ENCODE data around the gene EIF4EBP3. TPM values are rescaled to one million over a fixed set of nuclear protein-coding genes. Genes with fewer than 3 reads are reported as not detected.

Gene EIF4EBP3
- total RNA-seq, 1 donor from 2014 or later = 13.8 TPM

DNA sequence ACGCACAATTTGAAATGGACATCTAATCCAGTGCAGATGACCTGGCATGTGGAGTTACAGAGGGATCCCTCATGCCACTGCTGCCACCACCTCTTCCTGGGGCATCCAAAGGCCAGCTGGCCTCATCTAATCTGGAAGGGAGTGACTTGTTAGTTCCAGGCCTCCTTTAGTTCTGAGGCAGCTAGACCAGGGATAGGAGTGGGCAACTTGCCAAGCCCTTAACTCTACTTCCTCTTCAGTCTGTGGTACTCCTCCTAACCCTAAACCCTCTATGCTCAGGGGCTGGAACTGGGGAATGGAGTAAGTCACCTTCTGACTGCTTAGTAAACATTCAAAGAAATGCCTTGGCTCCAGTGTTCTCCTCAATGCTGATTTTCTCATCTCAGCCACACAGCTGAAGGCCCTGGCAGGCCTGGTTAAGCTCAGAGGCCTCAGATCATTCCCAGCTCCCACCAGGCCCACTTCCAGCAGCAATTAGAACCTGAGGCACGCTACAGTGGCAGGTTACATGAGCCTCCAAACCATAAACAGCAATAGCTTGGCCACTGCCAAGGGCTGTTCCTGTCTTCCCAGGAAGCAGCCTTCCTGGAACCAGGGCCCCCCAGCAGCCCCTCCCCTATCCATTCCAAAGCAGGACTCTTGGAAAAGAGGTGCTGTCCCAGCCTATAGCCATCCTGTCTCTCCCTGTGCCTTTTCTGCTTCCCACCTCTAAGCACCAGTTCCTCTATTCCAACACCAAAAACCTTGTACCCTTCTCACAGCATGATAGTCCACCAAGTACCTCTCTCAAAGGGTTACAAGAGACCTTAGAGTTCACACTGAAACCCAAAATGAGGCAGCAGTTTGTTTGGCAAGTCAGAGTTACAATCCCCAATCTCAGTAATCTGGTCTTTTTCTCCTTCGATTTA lies 2.0 kb downstream of the EIF4EBP3 start:
- no peaks in the 10 kb centered on the region for H3K27me3 Mint-ChIP-seq
- no peak for DNase-seq
- peaks cover 48% of the 10 kb centered on the region for H3K36me3 Mint-ChIP-seq (ENCODE audit: low read depth)
- peak overlapping the region; percentile 70 for H3K27ac Mint-ChIP-seq
- peaks cover 43% of the 10 kb centered on the region for H3K4me1 Mint-ChIP-seq
- H3K9me3 Mint-ChIP-seq = no peaks in the 10 kb centered on the region
- H3K4me3 Mint-ChIP-seq = peak overlapping the region; percentile 58
- intact Hi-C loops (cut with micrococcal nuclease) = loop anchor here (5.0 to 10.0 kb wide), 2 partner anchors 163 to 375 kb away; partner anchors contain the start of gene CYSTM1

DNA sequence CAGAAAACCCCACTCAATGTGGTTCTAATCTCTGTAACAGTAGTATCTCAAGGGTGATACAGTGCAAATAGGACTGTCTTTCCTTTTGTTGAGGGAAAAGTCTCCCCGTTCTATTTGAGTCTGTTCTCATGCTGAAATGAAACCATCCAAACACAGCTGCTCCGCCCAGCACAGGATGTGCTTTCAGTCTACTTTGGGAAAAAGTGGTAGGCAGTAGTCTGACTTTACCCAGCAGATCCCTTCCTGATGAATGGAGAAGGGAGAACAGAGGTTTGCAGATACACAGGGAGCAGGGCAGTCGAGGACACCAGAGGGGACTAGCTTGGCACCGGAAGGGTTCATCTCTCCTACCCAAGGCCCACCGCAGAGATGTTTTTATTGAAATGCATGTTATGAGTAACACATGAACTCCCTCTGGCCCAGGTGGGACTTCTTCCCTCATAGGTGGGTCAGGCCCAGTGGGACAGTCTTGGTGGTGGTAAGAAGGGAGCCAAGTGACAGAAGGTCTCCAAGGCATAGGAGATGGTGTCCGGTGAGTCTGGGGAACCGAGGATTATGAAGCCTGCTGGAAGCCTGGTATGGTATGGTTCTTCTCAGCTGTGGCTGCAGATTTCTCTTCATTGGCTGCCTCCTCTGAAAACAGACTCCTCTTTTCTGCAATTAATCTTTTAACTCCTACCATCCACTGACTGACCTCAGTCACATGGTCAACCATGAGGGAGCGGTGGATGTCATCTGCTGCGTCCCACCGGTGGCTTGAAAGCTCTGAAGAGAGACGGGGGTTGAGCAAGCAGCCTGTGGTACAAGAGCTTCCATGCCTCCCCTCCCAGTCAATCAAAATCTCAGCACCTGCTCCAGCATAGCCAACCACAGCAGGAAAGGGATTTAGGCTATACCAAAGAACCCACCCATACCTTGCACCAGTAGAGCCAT lies 3.0 kb downstream of the EIF4EBP3 start:
- H3K36me3 Mint-ChIP-seq (ENCODE audit: low read depth) = peaks cover 45% of the 10 kb centered on the region
- intact Hi-C loops (cut with micrococcal nuclease) = loop anchor here (5.0 to 10.0 kb wide), 2 partner anchors 162 to 376 kb away; partner anchors contain the start of gene CYSTM1
- H3K4me1 Mint-ChIP-seq = peaks cover 50% of the 10 kb centered on the region

DNA sequence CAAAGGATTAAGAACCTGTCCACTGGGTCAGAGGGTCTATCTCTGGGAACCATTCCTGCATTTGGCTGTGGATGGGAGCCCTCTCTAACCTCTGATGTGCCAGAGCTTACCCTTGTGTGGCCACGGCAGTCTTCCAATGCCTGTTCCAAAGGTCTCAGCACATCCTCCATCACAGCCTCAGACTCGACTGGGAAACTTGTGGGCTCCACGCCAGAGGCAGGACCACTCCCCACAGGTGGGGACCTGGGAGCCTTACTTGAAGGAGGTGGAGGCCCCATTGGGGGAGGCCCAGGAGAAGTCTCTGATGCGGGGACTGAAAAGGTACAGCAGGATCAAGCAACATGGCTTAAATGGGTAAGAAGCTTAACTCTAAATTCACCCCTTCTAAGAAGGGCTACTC lies 4.4 kb downstream of the EIF4EBP3 start:
- Mint-ChIP-seq H3K9me3 (no peaks in the 10 kb centered on the region), H3K4me3 (no peak overlapping the region), H3K27me3 (no peaks in the 10 kb centered on the region), H3K4me1 (peaks cover 59% of the 10 kb centered on the region), H3K27ac (no peak overlapping the region), H3K36me3 (ENCODE audit: low read depth) (peaks cover 50% of the 10 kb centered on the region)
- intact Hi-C loops (cut with micrococcal nuclease) = loop anchor here (5.0 to 10.0 kb wide), 2 partner anchors 160 to 377 kb away; partner anchors contain the start of gene CYSTM1
- no peak for DNase-seq

More for the DNA sequence above, 3.0 kb downstream of the EIF4EBP3 start:
- DNase-seq = peak; percentile 56
- Mint-ChIP-seq H3K4me3 (no peak overlapping the region), H3K27me3 (no peaks in the 10 kb centered on the region), H3K9me3 (no peaks in the 10 kb centered on the region), H3K27ac (peak overlapping the region; percentile 64)

DNA sequence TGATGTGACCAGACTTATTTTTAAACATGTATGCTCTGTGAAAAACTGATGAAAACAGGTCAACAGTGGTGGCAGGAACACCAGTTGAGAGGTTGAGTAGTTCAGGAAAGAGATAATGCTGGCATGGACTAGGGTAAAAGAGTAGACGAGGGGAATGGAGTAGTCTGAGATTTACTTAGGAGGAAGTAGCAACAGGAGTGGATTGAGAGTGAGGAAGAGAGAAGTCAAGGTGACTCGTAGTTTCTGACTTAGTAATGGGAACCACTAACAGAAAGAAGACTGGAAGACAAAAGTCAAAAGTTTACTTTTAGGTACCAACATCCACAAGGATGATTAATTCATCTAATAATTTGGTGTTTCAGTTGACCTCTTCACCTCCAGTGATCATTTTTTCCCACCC lies 6.2 kb downstream of the EIF4EBP3 start:
- Mint-ChIP-seq H3K27ac (peak overlapping the region; percentile 83), H3K4me1 (peaks cover 59% of the 10 kb centered on the region), H3K27me3 (no peaks in the 10 kb centered on the region), H3K9me3 (no peaks in the 10 kb centered on the region), H3K36me3 (ENCODE audit: low read depth) (peaks cover 56% of the 10 kb centered on the region), H3K4me3 (peak overlapping the region; percentile 84)
- DNase-seq = no peak
- intact Hi-C loops (cut with micrococcal nuclease) = loop anchor here (1.0 to 10.0 kb wide), 3 partner anchors 11 to 379 kb away; partner anchors contain the start of genes APBB3, CYSTM1 and SLC35A4

DNA sequence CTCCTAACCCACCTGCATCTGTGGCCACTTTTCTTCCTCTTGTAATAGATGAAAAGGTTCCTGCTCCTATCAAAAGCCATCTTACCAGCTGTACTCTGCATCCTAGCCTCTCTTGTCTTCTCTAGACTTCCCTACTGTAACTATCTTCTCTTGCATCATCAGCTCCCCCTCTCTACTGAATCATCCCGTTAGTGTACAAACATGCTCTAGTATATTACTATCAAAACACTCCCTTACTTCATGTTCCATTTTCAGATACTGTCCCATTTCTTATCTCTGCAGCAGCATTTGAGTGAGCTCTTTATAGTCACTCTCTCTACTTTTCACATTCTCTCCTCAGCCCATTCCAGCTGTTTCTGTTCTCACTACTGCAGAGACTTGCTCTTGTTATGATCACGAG lies 7.0 kb downstream of the EIF4EBP3 start:
- Mint-ChIP-seq H3K27me3 (no peaks in the 10 kb centered on the region), H3K4me1 (peaks cover 58% of the 10 kb centered on the region), H3K27ac (peak overlapping the region; percentile 83), H3K4me3 (peak overlapping the region; percentile 84), H3K9me3 (no peaks in the 10 kb centered on the region), H3K36me3 (ENCODE audit: low read depth) (peaks cover 48% of the 10 kb centered on the region)
- DNase-seq = no peak
- intact Hi-C loops (cut with micrococcal nuclease) = loop anchor here (1.0 to 10.0 kb wide), 3 partner anchors 10 to 380 kb away; partner anchors contain the start of genes APBB3, CYSTM1 and SLC35A4

DNA sequence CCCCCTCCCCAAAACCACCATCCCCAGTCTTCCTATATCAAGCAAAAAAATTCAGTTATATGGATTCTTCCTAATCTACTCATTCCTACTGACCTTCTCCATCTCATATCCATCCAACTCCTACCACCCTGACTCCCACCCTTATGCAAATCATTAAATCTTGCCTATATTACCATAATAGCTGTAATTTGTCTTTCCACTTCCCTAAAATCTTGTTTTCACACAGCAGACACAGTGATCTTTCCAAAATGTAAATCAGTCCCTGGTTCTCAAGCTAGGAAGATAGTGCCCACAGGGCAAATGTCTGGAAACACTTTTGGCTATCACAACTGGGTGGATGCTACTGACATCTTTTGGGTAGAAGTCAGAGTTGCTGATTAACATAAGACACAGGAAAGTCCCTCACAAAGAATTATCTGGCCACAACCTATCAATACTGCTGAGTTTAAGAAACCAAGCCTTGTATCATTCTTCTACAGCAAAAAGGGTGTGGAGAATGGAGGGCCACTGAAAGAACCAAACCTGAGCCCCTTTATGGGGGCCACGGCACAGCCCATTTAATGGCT lies 8.4 kb downstream of the EIF4EBP3 start:
- peaks cover 51% of the 10 kb centered on the region for H3K4me1 Mint-ChIP-seq
- intact Hi-C loops (cut with micrococcal nuclease) = loop anchor here (2.0 to 10.0 kb wide), 4 partner anchors 155 to 444 kb away; partner anchors contain the start of genes ANKHD1, CYSTM1 and PURA

DNA sequence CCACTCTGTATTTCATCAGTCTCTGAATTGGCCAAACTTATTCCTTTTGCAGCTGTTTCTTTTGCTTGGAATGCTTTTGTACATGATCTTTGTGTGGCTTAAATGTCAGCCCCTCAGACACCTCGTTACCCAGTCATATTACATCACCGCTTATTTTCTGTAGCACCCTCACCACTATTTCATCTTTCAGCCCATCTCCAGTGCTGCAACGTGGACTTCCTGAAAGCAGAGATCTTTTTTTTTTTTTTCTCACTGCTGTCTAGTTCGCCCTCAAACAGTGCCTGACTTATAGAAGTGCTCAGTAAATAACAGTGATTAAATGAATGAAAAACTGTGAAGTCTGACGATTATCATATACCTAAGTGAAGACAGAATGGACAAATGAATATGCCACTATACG lies 9.0 kb downstream of the EIF4EBP3 start:
- no peaks in the 10 kb centered on the region for H3K9me3 Mint-ChIP-seq
- peaks cover 40% of the 10 kb centered on the region for H3K36me3 Mint-ChIP-seq (ENCODE audit: low read depth)
- H3K27me3 Mint-ChIP-seq = no peaks in the 10 kb centered on the region
- DNase-seq = peak; percentile 65
- H3K4me1 Mint-ChIP-seq = peaks cover 48% of the 10 kb centered on the region
- H3K4me3 Mint-ChIP-seq = peak overlapping the region; percentile 84
- intact Hi-C loops (cut with micrococcal nuclease) = loop anchor here (2.0 to 10.0 kb wide), 4 partner anchors 156 to 444 kb away; partner anchors contain the start of genes ANKHD1, CYSTM1 and PURA
- peak overlapping the region; percentile 82 for H3K27ac Mint-ChIP-seq

More for the DNA sequence above, 8.4 kb downstream of the EIF4EBP3 start:
- Mint-ChIP-seq H3K36me3 (ENCODE audit: low read depth) (peaks cover 41% of the 10 kb centered on the region), H3K9me3 (no peaks in the 10 kb centered on the region), H3K27me3 (no peaks in the 10 kb centered on the region), H3K4me3 (peak overlapping the region; percentile 84), H3K27ac (peak overlapping the region; percentile 82)
- peak; percentile 60 for DNase-seq

DNA sequence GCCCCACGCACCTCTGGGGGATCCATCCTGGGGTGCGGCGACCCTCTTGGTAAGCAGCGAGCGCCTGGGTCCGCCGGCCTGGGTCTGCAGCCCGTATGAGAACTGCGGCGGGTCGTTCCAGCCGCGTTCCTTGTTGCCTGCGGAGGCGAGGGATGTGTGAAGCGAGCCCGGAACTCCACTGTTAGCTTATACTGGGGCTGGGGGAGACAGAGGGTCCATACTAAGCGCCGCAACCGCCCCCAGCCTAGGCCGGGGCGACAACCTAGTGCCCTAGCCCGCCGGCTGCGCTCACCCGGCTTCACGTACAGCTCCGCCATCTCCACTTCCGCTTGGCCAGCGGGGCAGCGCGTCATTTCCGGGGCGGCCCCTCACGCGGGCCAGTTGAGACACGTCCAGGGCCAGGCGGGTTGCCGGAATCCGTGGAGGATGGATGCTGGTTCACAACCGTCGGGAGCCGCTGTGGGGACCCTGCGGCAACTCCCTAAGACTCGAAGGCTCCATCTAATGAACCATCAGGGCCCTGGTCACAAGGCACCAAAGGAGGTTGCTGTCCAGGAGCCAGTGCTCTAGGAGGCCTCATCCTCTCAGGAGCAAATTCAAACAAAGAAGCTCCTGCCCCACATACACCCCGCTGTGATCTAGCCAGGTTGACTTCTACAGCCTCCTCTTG lies 9.8 kb downstream of the EIF4EBP3 start, which contains the start of gene SRA1:
SRA1 (minus strand) TSS at position 338 of the 670 bp plus-strand sequence; CDS start at position 317, 21 bp downstream.
- peak within 1 kb of the TSS; percentile 84 for H3K4me3 Mint-ChIP-seq
- H3K36me3 Mint-ChIP-seq (ENCODE audit: low read depth) = peaks cover 39% of the 10 kb centered on the region
- H3K27me3 Mint-ChIP-seq = no peaks in the 10 kb centered on the region
- H3K27ac Mint-ChIP-seq = peak within 1 kb of the TSS; percentile 82
- H3K4me1 Mint-ChIP-seq = peaks cover 47% of the 10 kb centered on the region
- intact Hi-C loops (cut with micrococcal nuclease) = loop anchor here (1.0 to 10.0 kb wide), 5 partner anchors 10 to 445 kb away; partner anchors contain the start of genes ANKHD1, CYSTM1, EIF4EBP3 and PURA
- DNase-seq = peak; percentile 98
- H3K9me3 Mint-ChIP-seq = no peaks in the 10 kb centered on the region

DNA sequence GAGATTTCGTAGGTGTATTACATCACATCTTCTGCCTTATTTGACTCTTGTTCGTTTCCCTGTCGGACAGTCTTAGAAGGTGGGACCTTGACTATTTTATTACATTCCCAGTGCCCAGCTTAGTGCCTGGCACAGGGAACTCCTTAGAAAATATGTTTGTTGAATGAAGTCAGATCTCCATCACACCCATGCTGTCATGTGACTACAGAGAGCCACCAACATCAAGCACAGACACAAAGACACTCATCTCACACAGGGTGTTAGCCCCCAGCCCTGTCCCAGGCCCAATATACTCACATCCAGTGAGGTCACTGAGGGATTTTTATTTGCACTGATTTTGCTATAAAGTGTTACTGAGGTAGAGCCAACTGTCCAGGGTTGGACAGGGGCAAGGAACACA lies 10.5 kb downstream of the EIF4EBP3 start:
- intact Hi-C loops (cut with micrococcal nuclease) = loop anchor here (1.0 to 10.0 kb wide), 5 partner anchors 11 to 446 kb away; partner anchors contain the start of genes ANKHD1, CYSTM1, EIF4EBP3 and PURA
- no peaks in the 10 kb centered on the region for H3K27me3 Mint-ChIP-seq
- peak overlapping the region; percentile 82 for H3K27ac Mint-ChIP-seq
- no peaks in the 10 kb centered on the region for H3K9me3 Mint-ChIP-seq
- H3K4me3 Mint-ChIP-seq = peak overlapping the region; percentile 84
- DNase-seq = peak; percentile 57
- peaks cover 48% of the 10 kb centered on the region for H3K4me1 Mint-ChIP-seq
- H3K36me3 Mint-ChIP-seq (ENCODE audit: low read depth) = peaks cover 37% of the 10 kb centered on the region

DNA sequence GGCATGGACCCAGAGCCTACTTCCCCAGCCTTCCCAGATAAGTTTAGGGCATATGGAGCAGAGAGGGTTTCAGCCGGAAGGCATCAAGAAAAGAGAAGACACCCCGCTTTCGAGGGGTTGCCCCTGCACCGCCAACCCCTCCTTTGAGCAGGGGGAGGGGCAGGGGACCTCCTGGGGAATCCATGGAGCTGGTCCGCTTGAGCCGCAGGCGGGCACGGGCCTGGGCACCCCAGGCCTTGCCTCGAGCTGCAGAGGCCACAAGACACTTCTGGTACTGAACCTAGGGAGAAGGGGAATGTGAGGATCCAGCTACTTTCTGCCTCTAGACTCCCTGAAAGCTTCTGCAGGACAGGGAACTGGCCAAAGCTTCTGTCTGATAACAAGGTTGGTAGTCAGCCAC lies 11.1 kb downstream of the EIF4EBP3 start:
- peaks cover 31% of the 10 kb centered on the region for H3K36me3 Mint-ChIP-seq (ENCODE audit: low read depth)
- H3K27me3 Mint-ChIP-seq = no peaks in the 10 kb centered on the region
- no peaks in the 10 kb centered on the region for H3K9me3 Mint-ChIP-seq
- DNase-seq = no peak
- no peak overlapping the region for H3K4me3 Mint-ChIP-seq
- H3K27ac Mint-ChIP-seq = no peak overlapping the region
- H3K4me1 Mint-ChIP-seq = peaks cover 48% of the 10 kb centered on the region
- intact Hi-C loops (cut with micrococcal nuclease) = loop anchor here (5.0 to 10.0 kb wide), 3 partner anchors 306 to 446 kb away; partner anchors contain the start of genes CYSTM1 and PURA

DNA sequence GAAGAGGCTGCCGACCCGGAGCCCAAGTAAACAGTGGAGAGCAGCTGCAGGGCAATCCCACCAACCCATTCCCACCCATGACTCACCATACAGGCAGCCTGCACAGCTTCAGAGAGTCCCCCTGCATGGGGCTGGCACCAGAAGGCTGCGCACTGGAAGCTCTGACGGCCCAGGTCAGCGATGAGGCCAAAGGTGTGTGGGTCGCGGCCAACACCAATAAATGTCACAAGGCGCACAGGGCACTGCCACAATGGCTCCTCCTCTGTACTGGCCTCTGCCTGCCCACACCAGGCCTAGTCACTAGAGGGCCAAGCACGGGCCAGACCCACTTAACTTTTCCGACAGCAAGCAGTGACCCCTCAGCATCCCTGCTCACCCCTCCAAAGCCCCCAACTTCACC lies 12.8 kb downstream of the EIF4EBP3 start:
- Mint-ChIP-seq H3K4me1 (peaks cover 43% of the 10 kb centered on the region), H3K27me3 (no peaks in the 10 kb centered on the region), H3K4me3 (no peak overlapping the region), H3K9me3 (no peaks in the 10 kb centered on the region), H3K36me3 (ENCODE audit: low read depth) (peaks cover 28% of the 10 kb centered on the region), H3K27ac (no peak overlapping the region)
- intact Hi-C loops (cut with micrococcal nuclease) = no loop called here
- DNase-seq = no peak

DNA sequence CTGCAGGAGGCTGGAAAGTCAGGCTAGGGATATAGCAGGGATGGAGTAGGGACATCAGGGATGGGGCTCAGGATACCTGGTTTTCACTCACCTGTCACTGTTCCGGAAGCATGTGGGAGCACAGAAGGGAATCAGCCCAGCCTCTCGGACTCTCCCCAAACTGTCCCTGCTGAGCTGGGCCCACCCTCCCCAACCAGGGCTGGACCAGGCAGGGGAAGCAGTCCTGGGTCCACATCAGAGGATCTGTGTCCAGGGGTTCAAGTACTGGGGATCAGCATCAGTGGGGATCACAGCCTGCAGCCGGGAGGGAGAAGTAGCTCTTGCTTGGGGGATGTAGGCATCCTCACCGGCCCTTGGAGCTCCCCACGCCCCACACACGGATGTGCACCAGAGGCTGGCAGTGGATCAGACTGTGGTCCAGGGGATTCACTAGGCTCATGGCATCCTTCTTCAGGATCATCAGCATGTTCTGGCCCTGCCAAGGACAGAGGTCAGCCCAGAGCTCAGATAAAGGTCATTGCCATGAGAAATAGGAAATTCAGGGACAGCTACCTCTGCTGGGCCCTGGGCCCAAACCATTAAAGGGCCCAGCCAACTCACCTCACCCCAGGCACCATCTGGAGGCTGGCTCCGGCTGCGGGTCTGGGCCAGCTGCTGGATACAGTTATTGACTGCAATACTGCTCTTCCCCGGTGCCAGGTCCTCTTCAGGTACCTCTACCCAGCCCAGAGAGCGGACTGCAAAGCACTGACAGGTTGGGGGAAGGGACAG lies 14.5 kb downstream of the EIF4EBP3 start:
- Mint-ChIP-seq H3K4me3 (no peak overlapping the region), H3K4me1 (peaks cover 42% of the 10 kb centered on the region), H3K27ac (no peak overlapping the region), H3K36me3 (ENCODE audit: low read depth) (peaks cover 25% of the 10 kb centered on the region), H3K9me3 (no peaks in the 10 kb centered on the region), H3K27me3 (no peaks in the 10 kb centered on the region)
- DNase-seq = peak; percentile 57
- intact Hi-C loops (cut with micrococcal nuclease) = no loop called here

Measured in activated CD4-positive, alpha-beta T cell treated with anti-CD3 and anti-CD28 coated beads, Interleukin-2, amount 10 ng/mL, durations not matched to agents 24 days and 14 days (primary cell).